Brain microvascular endothelial cell (primary cell): ENCODE data around the gene KANSL1.
A peak's percentile ranks its signal among the peaks of the same experiment; 100 is the strongest.
"Not testable (repeated sequence)": the region's sequence is repeated elsewhere in the genome, so short reads cannot be mapped to it uniquely, and the experiment has no call there.

Experiments used
- DNase-seq: peaks from one replicate; pipeline ENCODE4 v3.0.0-alpha.2; 2020
- H3K27ac ChIP-seq: fragments of 250-450 bp; sonication (Bioruptor Pico); 2 replicates; pipeline ENCODE4 v1.5.1; 2020; ENCODE audit warnings: mild to moderate bottlenecking, moderate library complexity
- H3K27me3 ChIP-seq: fragments of 250-450 bp; sonication (Bioruptor Pico); replicated peaks from 2 replicates; pipeline ENCODE4 v1.5.1; 2020; ENCODE audit warnings: mild to moderate bottlenecking
- H3K36me3 ChIP-seq: fragments of 250-450 bp; sonication (Bioruptor Pico); replicated peaks from 2 replicates; pipeline ENCODE4 v1.5.1; 2020; ENCODE audit warnings: mild to moderate bottlenecking
- H3K4me3 ChIP-seq: 2 replicates; pipeline ENCODE4 v1.5.1; 2011; ENCODE audit warnings: low read depth, mild to moderate bottlenecking, control low read depth, low read length, moderate library complexity
- CTCF ChIP-seq: IDR thresholded peaks from 2 replicates; pipeline ENCODE4 v1.5.1; 2011; ENCODE audit warnings: low read depth, mild to moderate bottlenecking, moderate library complexity, low read length, control low read depth, inconsistent platforms; ENCODE audit errors: missing control alignments
- in situ Hi-C: cut with HindIII; loops from 2 replicates; pipeline ENCODE4 v1.10.0; 2017; ENCODE audit warnings: low sequenced_read_pairs, low pct_ligation_motif_present

The KANSL1 gene

GRCh38 chr17:46193151-46193625 is at the start of gene KANSL1:
TSS of gene KANSL1 (minus strand) at chr17:46193429. CDS start at chr17:46172143, 21,286 bp downstream.
- peak; percentile 68 for DNase-seq
- H3K4me3 ChIP-seq, result peak within 1 kb of the TSS; percentile 84
- no peaks in the 10 kb centered on the region for H3K27me3 ChIP-seq
- in situ Hi-C loops, result no loop called here
- peak within 1 kb of the TSS; percentile 91 for H3K27ac ChIP-seq
- H3K36me3 ChIP-seq, result no peaks in the 10 kb centered on the region
- peak; percentile 46 for TF ChIP-seq CTCF

- DNase-seq, H3K36me3 ChIP-seq, in situ Hi-C loops, H3K27me3 ChIP-seq, H3K4me3 ChIP-seq, H3K27ac ChIP-seq: not testable (repeated sequence)
These were observed 38.1 kb upstream of the KANSL1 start for GRCh38 chr17:46231359-46231758.

- H3K27ac ChIP-seq, in situ Hi-C loops, H3K36me3 ChIP-seq, H3K27me3 ChIP-seq: not testable (repeated sequence)
- peak; percentile 84 for DNase-seq
- H3K4me3 ChIP-seq, result peak overlapping the region; percentile 56
These were observed 32.1 kb upstream of the KANSL1 start for GRCh38 chr17:46225274-46225794.

- DNase-seq, H3K36me3 ChIP-seq, in situ Hi-C loops, H3K27ac ChIP-seq, H3K27me3 ChIP-seq: not testable (repeated sequence)
- peak overlapping the region; percentile 56 for H3K4me3 ChIP-seq
These were observed 31.6 kb upstream of the KANSL1 start for GRCh38 chr17:46224864-46225263.

GRCh38 chr17:46223041-46223440 is 29.8 kb upstream of the KANSL1 start:
- DNase-seq, H3K36me3 ChIP-seq, H3K27ac ChIP-seq, H3K4me3 ChIP-seq, H3K27me3 ChIP-seq, in situ Hi-C loops: not testable (repeated sequence)

- Histone ChIP-seq H3K27ac (no peak overlapping the region), H3K4me3 (no peak overlapping the region), H3K36me3 (peaks cover 4% of the 10 kb centered on the region), H3K27me3 (no peaks in the 10 kb centered on the region)
- TF ChIP-seq CTCF, result no peak
- in situ Hi-C loops, result no loop called here
- no peak for DNase-seq
These were observed 23.5 kb upstream of the KANSL1 start for GRCh38 chr17:46216682-46217081.

- DNase-seq, result peak; percentile 73
- H3K27ac ChIP-seq, result no peak overlapping the region
- in situ Hi-C loops, result no loop called here
- no peak overlapping the region for H3K4me3 ChIP-seq
- H3K36me3 ChIP-seq, result peaks cover 2% of the 10 kb centered on the region
- no peaks in the 10 kb centered on the region for H3K27me3 ChIP-seq
- peak; percentile 78 for TF ChIP-seq CTCF
These were observed 19.6 kb upstream of the KANSL1 start for GRCh38 chr17:46212634-46213435.
